PC-9 (cell line): ENCODE results near the gene SAMSN1.

Experiments
- EZH2 ChIP-seq: fragments of 200-600 bp; sonication (generic); IDR thresholded peaks from 2 replicates; pipeline ENCODE4 v1.8.0; 2017; ENCODE audit warnings: antibody characterized with exemption, low read depth
- TF ChIP-seq, protein P1 (sequence below): fragments of 200-600 bp; sonication (generic); conservative IDR thresholded peaks from 2 replicates; pipeline ENCODE4 v1.6.1; 2017; ENCODE audit warnings: mixed run types, antibody characterized with exemption, mild to moderate bottlenecking, moderate library complexity

DNA sequence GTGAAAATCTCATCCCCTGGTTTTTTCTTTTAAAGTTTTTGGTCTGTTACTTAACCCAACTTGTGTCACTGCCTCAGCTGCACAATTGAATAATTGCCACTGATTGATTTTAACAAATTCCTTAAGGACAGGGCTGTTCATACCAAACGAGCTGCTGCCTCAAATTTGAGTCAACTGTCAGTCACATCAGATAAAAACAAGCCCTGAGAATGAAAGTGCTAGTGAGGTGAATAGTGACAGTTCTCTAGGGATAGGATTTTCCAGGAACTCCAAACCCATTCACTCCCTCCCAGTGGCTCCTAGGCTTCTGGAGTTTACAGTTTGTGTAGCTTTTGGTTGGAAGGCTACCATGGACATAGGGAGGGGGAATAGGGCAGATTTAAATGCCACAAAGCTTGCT, 79.4 kb downstream of the SAMSN1 start:
- TF ChIP-seq, protein P1, sequence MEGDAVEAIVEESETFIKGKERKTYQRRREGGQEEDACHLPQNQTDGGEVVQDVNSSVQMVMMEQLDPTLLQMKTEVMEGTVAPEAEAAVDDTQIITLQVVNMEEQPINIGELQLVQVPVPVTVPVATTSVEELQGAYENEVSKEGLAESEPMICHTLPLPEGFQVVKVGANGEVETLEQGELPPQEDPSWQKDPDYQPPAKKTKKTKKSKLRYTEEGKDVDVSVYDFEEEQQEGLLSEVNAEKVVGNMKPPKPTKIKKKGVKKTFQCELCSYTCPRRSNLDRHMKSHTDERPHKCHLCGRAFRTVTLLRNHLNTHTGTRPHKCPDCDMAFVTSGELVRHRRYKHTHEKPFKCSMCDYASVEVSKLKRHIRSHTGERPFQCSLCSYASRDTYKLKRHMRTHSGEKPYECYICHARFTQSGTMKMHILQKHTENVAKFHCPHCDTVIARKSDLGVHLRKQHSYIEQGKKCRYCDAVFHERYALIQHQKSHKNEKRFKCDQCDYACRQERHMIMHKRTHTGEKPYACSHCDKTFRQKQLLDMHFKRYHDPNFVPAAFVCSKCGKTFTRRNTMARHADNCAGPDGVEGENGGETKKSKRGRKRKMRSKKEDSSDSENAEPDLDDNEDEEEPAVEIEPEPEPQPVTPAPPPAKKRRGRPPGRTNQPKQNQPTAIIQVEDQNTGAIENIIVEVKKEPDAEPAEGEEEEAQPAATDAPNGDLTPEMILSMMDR = no peak
- TF ChIP-seq EZH2 = no peak
